ENCODE results near the gene NSG1. TPM values are rescaled to one million over a fixed set of nuclear protein-coding genes. Genes with fewer than 3 reads are reported as not detected.

Gene NSG1
- total and polyA plus RNA-seq, 2 donors (not counting 1 experiment from before 2014, with no cell fraction given) = 0.17 to 1.1 TPM

DNA sequence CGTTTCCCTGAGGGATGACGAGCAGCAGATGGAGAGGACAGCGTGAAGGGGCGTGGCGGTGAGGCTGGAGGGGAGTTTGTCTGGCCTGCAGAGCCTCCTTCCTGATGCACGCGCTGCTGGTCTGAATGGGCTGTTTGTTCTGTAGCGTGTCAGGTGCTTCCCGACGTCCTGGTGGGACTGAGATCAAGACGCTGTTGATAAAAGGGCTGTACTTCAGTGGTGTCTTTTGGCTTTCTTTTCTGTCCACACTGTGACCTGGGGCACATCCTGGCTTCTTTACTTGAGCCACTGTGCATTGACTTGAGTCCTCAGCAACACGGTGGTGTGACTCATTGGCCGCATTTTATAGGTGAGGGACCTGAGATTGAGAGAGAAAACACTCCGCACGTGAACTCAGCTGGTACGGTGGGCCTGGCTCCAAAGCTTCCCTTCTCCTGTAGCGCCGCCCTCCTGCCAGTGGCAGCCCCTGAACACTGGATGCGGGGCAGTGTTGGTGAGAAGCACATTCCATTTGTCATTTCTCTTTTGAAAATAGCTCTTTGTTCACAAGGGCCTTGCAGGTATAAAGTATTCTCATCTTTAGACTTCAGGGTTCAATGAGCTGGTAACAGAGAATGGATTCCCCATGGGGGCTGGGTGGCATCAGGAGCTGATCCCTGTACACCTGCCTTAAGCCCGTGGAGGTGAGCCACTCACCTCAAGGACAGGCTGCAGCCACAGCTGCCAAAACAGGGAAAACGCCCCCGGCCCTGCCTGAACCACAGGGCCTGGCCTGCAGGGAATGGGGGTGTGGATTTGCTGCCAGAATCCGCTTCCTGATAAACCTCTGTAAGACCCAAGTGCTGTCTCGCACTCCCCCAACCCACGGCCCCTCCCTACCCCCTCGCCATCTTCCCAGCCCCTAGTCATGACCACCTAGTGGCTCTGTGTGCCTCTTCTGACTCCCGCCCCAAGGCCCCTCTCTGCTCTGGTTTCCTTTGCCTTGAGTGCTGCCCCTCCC lies 29.2 kb downstream of the NSG1 start:
- no peaks in the 10 kb centered on the region for H3K79me2 ChIP-seq (ENCODE audit: control insufficient read depth, insufficient read depth, low read length)
- H3K27ac ChIP-seq (ENCODE audit: insufficient read depth, low read length) = no peak overlapping the region
- no peak overlapping the region for H2AFZ ChIP-seq (ENCODE audit: low read length)
- H3K4me1 ChIP-seq (ENCODE audit: control insufficient read depth, extremely low read depth, insufficient read depth, low read length) = no peaks in the 10 kb centered on the region
- peaks cover 6% of the 10 kb centered on the region for H3K36me3 ChIP-seq (ENCODE audit: control insufficient read depth, insufficient read depth, low read length)
- TF ChIP-seq, protein P1, sequence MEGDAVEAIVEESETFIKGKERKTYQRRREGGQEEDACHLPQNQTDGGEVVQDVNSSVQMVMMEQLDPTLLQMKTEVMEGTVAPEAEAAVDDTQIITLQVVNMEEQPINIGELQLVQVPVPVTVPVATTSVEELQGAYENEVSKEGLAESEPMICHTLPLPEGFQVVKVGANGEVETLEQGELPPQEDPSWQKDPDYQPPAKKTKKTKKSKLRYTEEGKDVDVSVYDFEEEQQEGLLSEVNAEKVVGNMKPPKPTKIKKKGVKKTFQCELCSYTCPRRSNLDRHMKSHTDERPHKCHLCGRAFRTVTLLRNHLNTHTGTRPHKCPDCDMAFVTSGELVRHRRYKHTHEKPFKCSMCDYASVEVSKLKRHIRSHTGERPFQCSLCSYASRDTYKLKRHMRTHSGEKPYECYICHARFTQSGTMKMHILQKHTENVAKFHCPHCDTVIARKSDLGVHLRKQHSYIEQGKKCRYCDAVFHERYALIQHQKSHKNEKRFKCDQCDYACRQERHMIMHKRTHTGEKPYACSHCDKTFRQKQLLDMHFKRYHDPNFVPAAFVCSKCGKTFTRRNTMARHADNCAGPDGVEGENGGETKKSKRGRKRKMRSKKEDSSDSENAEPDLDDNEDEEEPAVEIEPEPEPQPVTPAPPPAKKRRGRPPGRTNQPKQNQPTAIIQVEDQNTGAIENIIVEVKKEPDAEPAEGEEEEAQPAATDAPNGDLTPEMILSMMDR (conservative IDR thresholded peaks at IDR 0.05 in 1 of 2, IDR thresholded peaks at IDR 0.05 in 1 of 2; ENCODE audit: low read depth in 1 of 2, low read length in 2 of 2) = no peak
- TF ChIP-seq EZH2 (IDR thresholded peaks at IDR 0.05; ENCODE audit: low read length, missing control alignments) = no peak
- no peak for DNase-seq (ENCODE audit: low read depth in 2 of 2)
- H3K9ac ChIP-seq (ENCODE audit: insufficient read depth, low read length) = no peak overlapping the region
- H3K4me3 ChIP-seq (replicated peaks in 1 of 4; ENCODE audit: control extremely low read depth in 1 of 4, insufficient read depth in 1 of 4, low read depth in 3 of 4, low read length in 4 of 4) = no peak overlapping the region
- H4K20me1 ChIP-seq (ENCODE audit: control insufficient read depth, extremely low read depth, insufficient read depth, low read length) = no peaks in the 10 kb centered on the region
- no peak overlapping the region for H3K4me2 ChIP-seq (ENCODE audit: extremely low read depth, insufficient read depth, low read length)
- H3K9me3 ChIP-seq (ENCODE audit: control insufficient read depth, insufficient read depth, low read depth, low read length) = no peaks in the 10 kb centered on the region
- H3K27me3 ChIP-seq (ENCODE audit: control insufficient read depth, insufficient read depth, low read length) = no peaks in the 10 kb centered on the region

DNA sequence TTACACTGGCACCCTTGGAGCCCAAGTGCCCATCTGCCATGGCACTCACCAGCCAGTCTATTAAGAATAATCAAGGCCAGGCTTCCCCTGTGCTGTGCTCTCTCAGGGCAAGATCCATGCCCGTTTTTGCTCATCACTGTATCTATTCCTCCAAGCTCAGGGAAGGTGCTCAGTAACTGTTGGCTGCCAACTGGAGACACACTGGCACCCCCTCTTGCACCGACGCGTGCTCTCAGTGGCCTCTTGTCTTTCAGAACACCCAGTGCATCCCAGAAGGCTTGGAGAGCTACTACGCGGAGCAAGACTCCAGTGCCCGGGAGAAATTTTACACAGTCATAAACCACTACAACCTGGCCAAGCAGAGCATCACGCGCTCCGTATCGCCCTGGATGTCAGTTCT lies 30.1 kb downstream of the NSG1 start:
- Histone ChIP-seq H3K27ac (ENCODE audit: insufficient read depth, low read length) (no peak overlapping the region), H4K20me1 (ENCODE audit: control insufficient read depth, extremely low read depth, insufficient read depth, low read length) (no peaks in the 10 kb centered on the region), H3K27me3 (ENCODE audit: control insufficient read depth, insufficient read depth, low read length) (no peaks in the 10 kb centered on the region), H3K4me1 (ENCODE audit: control insufficient read depth, extremely low read depth, insufficient read depth, low read length) (no peaks in the 10 kb centered on the region), H2AFZ (ENCODE audit: low read length) (no peak overlapping the region), H3K9ac (ENCODE audit: insufficient read depth, low read length) (no peak overlapping the region), H3K36me3 (ENCODE audit: control insufficient read depth, insufficient read depth, low read length) (peaks cover 6% of the 10 kb centered on the region), H3K79me2 (ENCODE audit: control insufficient read depth, insufficient read depth, low read length) (no peaks in the 10 kb centered on the region), H3K9me3 (ENCODE audit: control insufficient read depth, insufficient read depth, low read depth, low read length) (no peaks in the 10 kb centered on the region), H3K4me2 (ENCODE audit: extremely low read depth, insufficient read depth, low read length) (no peak overlapping the region), H3K4me3 (replicated peaks in 1 of 4; ENCODE audit: control extremely low read depth in 1 of 4, insufficient read depth in 1 of 4, low read depth in 3 of 4, low read length in 4 of 4) (no peak overlapping the region)
- no peak for DNase-seq (ENCODE audit: low read depth in 2 of 2)
- TF ChIP-seq, protein P1 (conservative IDR thresholded peaks at IDR 0.05 in 1 of 2, IDR thresholded peaks at IDR 0.05 in 1 of 2; ENCODE audit: low read depth in 1 of 2, low read length in 2 of 2) = no peak
- TF ChIP-seq EZH2 (IDR thresholded peaks at IDR 0.05; ENCODE audit: low read length, missing control alignments) = no peak

DNA sequence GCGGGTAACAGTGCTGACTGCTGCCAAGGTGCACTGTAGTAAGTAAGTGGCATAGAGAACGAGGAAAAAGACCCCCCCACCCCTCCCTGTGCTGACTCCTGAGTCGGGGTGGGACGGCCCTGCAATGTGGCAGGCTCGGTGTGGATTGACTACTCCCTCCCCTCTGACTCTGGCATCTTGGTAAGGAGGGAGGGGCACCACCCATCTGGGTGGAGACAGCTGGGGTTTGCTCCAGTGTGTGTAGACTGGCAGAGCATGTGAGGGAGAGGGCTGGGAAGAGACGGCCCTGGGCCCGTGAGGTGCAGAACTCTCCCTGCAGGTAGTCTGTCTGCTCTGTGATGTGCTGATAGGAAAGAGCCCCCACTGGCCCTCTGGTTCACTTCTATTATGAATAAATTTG lies 31.0 kb downstream of the NSG1 start:
- Histone ChIP-seq H3K27me3 (ENCODE audit: control insufficient read depth, insufficient read depth, low read length) (no peaks in the 10 kb centered on the region), H3K4me3 (replicated peaks in 1 of 4; ENCODE audit: control extremely low read depth in 1 of 4, insufficient read depth in 1 of 4, low read depth in 3 of 4, low read length in 4 of 4) (no peak overlapping the region), H3K4me2 (ENCODE audit: extremely low read depth, insufficient read depth, low read length) (no peak overlapping the region), H3K4me1 (ENCODE audit: control insufficient read depth, extremely low read depth, insufficient read depth, low read length) (no peaks in the 10 kb centered on the region), H3K9me3 (ENCODE audit: control insufficient read depth, insufficient read depth, low read depth, low read length) (no peaks in the 10 kb centered on the region), H3K36me3 (ENCODE audit: control insufficient read depth, insufficient read depth, low read length) (peaks cover 6% of the 10 kb centered on the region), H3K79me2 (ENCODE audit: control insufficient read depth, insufficient read depth, low read length) (no peaks in the 10 kb centered on the region), H3K27ac (ENCODE audit: insufficient read depth, low read length) (no peak overlapping the region), H2AFZ (ENCODE audit: low read length) (no peak overlapping the region), H4K20me1 (ENCODE audit: control insufficient read depth, extremely low read depth, insufficient read depth, low read length) (no peaks in the 10 kb centered on the region), H3K9ac (ENCODE audit: insufficient read depth, low read length) (no peak overlapping the region)
- no peak for TF ChIP-seq EZH2 (IDR thresholded peaks at IDR 0.05; ENCODE audit: low read length, missing control alignments)
- TF ChIP-seq, protein P1 (conservative IDR thresholded peaks at IDR 0.05 in 1 of 2, IDR thresholded peaks at IDR 0.05 in 1 of 2; ENCODE audit: low read depth in 1 of 2, low read length in 2 of 2) = no peak
- DNase-seq (ENCODE audit: low read depth in 2 of 2) = no peak

Data from fibroblast of lung (primary cell).